ENCODE data around the gene PMEPA1.

PMEPA1 gene

DNA sequence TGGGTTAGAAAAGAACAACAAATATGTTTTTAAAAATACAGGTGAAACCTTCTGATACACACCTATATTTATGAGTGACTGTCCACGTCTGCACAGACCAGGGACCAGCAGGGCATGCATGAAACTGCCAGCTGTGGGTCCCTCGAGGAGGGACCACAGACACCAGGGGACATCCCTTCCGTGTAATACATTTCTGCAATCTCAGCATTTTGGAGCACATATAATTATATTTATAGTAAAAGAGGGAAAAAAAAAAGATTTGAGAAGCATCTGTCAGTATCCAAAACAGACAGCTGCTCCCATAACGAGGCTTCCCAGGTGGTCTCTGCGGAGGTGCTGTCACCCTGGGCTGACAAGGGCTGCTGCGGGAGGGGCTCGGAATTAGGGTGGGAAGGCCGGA, 40.2 kb downstream of the PMEPA1 start:
- Histone ChIP-seq H3K4me3 (no peak overlapping the region), H3K36me3 (ENCODE audit: insufficient read depth, low read length) (no peaks in the 10 kb centered on the region), H3K9me3 (ENCODE audit: low read depth, low read length) (no peaks in the 10 kb centered on the region), H3K27ac (no peak overlapping the region), H3K9ac (ENCODE audit: insufficient read length) (no peak overlapping the region)
- TF ChIP-seq POLR2AphosphoS5 (IDR thresholded peaks at IDR 0.05; ENCODE audit: borderline replicate concordance, low read depth, low read length) (no peak), EZH2 (IDR thresholded peaks at IDR 0.05) (no peak), FOXP2 (optimal IDR thresholded peaks at IDR 0.05; ENCODE audit: control extremely low read depth, extremely low read length, insufficient read depth) (no peak)
- DNase-seq (ENCODE audit: low read depth, low spot score) = no peak

DNA sequence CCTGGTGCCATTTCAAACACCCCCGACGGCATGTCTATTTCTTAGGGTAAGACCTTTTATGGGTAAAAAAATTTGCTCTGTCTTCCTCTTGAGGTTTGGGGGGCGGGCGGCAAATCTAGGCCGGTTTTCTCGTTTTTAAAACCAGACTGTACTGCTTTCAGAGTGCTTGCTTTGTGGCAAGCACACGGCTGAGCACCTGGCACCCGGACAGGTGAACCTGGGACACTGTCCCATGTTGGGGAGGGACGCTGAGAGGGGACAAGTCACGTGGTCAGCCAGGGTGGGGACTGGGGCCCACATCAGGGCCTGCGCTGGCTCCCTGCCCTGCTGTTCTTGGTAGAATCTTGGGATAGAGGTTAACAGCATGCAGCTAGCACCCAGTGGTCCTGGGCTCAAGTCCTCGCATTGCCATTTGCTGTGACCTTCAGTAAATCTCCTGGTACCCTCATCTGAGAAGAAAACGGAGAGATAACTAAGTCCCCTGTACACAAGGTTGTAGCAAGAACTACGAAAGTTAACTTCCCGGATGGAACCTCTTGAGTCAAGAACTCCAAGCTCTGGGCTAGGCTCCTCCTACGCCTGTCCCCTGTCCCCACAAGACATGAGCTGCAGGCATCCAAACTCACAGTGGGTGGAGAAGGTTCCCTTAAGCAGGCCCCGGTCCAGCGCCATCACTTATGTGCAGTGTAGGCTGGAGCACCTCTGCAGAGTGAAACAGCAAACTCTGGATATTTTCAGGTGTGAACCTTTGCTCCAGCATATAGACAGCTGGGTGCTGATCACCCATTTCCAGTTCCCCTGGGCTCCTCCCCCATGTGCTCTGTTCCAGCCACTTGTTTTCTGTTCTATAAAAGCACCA, 41.7 kb downstream of the PMEPA1 start:
- Histone ChIP-seq H3K9ac (ENCODE audit: insufficient read length) (no peak overlapping the region), H3K36me3 (ENCODE audit: insufficient read depth, low read length) (no peaks in the 10 kb centered on the region), H3K27ac (no peak overlapping the region), H3K9me3 (ENCODE audit: low read depth, low read length) (no peaks in the 10 kb centered on the region), H3K4me3 (no peak overlapping the region)
- DNase-seq (ENCODE audit: low read depth, low spot score) = no peak
- TF ChIP-seq EZH2 (IDR thresholded peaks at IDR 0.05) (no peak), POLR2AphosphoS5 (IDR thresholded peaks at IDR 0.05; ENCODE audit: borderline replicate concordance, low read depth, low read length) (no peak)

DNA sequence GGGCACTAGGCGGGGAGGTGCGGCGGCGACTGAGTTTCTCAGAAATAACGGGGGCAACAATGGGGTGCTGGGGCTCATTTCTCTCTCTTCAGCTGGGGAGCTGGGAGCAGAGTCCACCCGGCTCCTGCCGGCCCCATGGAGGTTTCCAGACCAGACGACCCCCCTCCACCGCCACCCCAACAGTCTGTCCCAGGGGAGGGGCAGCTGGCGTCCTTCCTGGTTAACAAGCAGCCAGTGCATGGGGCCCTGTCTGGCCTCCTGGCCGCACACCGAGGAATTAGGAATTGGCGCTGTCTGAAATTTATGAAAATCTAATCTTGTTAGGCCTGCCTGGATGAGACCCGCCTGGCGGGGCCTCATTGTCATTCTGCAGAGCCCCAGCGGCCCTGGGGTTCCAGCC, 42.4 kb downstream of the PMEPA1 start:
- H3K9ac ChIP-seq (ENCODE audit: insufficient read length) = no peak overlapping the region
- no peak for DNase-seq (ENCODE audit: low read depth, low spot score)
- no peaks in the 10 kb centered on the region for H3K36me3 ChIP-seq (ENCODE audit: insufficient read depth, low read length)
- H3K27ac ChIP-seq = no peak overlapping the region
- no peaks in the 10 kb centered on the region for H3K9me3 ChIP-seq (ENCODE audit: low read depth, low read length)
- H3K4me3 ChIP-seq = no peak overlapping the region
- no peak for TF ChIP-seq POLR2AphosphoS5 (IDR thresholded peaks at IDR 0.05; ENCODE audit: borderline replicate concordance, low read depth, low read length)
- TF ChIP-seq FOXP2 (optimal IDR thresholded peaks at IDR 0.05; ENCODE audit: control extremely low read depth, extremely low read length, insufficient read depth) = no peak
- no peak for TF ChIP-seq EZH2 (IDR thresholded peaks at IDR 0.05)

DNA sequence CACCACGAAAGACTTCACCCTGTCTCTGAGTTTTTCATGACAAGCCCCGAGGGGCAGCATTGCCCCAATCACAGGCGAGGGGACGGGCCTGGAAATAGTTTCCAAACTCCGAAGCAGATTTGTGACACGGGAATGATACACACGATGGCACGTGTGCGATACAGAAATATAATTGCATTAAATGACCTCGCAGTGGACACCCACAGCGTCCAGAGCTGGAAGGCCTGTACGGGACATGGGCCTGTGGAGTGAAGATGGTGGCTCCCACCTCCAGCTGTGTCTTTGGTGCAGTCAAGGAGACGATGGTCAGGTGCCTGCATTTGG, 43.0 kb downstream of the PMEPA1 start:
- Histone ChIP-seq H3K4me3 (no peak overlapping the region), H3K9me3 (ENCODE audit: low read depth, low read length) (no peaks in the 10 kb centered on the region), H3K36me3 (ENCODE audit: insufficient read depth, low read length) (no peaks in the 10 kb centered on the region), H3K9ac (ENCODE audit: insufficient read length) (no peak overlapping the region), H3K27ac (no peak overlapping the region)
- TF ChIP-seq FOXP2 (optimal IDR thresholded peaks at IDR 0.05; ENCODE audit: control extremely low read depth, extremely low read length, insufficient read depth) = no peak
- TF ChIP-seq EZH2 (IDR thresholded peaks at IDR 0.05) = no peak
- TF ChIP-seq POLR2AphosphoS5 (IDR thresholded peaks at IDR 0.05; ENCODE audit: borderline replicate concordance, low read depth, low read length) = no peak
- no peak for DNase-seq (ENCODE audit: low read depth, low spot score)

DNA sequence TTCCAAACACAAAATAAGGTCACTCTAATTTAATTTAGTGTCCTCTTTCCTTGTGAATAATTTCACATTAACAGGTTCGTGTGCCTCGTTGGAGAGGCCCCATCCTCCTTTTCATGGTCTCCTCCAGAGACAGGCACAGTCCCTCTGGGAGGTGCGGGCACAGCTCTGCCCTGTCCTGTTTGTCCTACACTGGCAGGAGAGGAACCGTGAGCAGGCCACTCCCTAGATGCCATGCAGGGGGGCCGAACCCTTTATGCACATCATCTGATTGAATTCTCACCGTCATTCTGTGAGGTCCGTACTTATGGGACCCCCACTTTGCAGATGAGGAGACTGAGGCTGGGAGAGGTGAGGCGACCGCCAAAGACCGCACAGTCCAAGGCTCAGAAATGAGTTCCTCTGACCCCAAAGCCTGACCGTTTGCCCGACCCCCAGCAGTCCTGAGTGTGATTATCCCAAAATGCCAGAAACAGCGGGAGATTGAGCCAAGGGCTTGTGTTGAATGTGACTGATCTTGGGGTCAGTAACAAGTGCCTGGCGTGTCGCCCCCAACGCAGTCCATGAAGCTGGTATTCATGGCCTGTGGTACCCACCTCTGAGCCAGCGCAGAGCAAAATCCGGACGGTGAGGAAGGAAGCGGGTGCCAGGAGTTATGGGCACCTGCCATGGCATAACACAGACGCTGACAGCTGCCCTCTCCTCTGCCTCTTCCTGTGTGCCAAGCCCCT, 43.5 kb downstream of the PMEPA1 start:
- Histone ChIP-seq H3K9ac (ENCODE audit: insufficient read length) (no peak overlapping the region), H3K36me3 (ENCODE audit: insufficient read depth, low read length) (no peaks in the 10 kb centered on the region), H3K27ac (no peak overlapping the region), H3K9me3 (ENCODE audit: low read depth, low read length) (no peaks in the 10 kb centered on the region), H3K4me3 (no peak overlapping the region)
- no peak for TF ChIP-seq FOXP2 (optimal IDR thresholded peaks at IDR 0.05; ENCODE audit: control extremely low read depth, extremely low read length, insufficient read depth)
- no peak for TF ChIP-seq POLR2AphosphoS5 (IDR thresholded peaks at IDR 0.05; ENCODE audit: borderline replicate concordance, low read depth, low read length)
- no peak for TF ChIP-seq EZH2 (IDR thresholded peaks at IDR 0.05)
- no peak for DNase-seq (ENCODE audit: low read depth, low spot score)

DNA sequence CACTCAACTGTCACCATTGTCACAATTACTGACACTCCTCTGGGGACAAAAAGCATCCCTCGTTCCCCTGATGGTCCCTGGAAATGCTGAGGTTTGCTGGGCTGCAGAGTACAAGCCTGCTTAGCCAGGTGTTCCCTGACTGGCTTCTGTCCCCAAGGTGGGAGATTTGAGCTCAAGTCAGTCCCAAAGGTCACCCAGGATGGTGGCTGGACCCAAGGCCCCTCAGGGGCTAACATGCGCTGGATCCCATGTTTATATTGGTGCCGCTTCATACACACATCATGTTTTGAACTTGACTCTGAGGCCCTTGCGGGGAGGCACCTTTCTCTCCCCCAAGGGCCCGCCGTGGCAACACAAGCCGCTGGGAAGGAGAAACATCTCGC, 44.2 kb downstream of the PMEPA1 start:
- Histone ChIP-seq H3K4me3 (no peak overlapping the region), H3K27ac (no peak overlapping the region), H3K9me3 (ENCODE audit: low read depth, low read length) (no peaks in the 10 kb centered on the region), H3K36me3 (ENCODE audit: insufficient read depth, low read length) (no peaks in the 10 kb centered on the region), H3K9ac (ENCODE audit: insufficient read length) (no peak overlapping the region)
- TF ChIP-seq POLR2AphosphoS5 (IDR thresholded peaks at IDR 0.05; ENCODE audit: borderline replicate concordance, low read depth, low read length) = no peak
- TF ChIP-seq EZH2 (IDR thresholded peaks at IDR 0.05) = no peak
- no peak for TF ChIP-seq FOXP2 (optimal IDR thresholded peaks at IDR 0.05; ENCODE audit: control extremely low read depth, extremely low read length, insufficient read depth)
- no peak for DNase-seq (ENCODE audit: low read depth, low spot score)

DNA sequence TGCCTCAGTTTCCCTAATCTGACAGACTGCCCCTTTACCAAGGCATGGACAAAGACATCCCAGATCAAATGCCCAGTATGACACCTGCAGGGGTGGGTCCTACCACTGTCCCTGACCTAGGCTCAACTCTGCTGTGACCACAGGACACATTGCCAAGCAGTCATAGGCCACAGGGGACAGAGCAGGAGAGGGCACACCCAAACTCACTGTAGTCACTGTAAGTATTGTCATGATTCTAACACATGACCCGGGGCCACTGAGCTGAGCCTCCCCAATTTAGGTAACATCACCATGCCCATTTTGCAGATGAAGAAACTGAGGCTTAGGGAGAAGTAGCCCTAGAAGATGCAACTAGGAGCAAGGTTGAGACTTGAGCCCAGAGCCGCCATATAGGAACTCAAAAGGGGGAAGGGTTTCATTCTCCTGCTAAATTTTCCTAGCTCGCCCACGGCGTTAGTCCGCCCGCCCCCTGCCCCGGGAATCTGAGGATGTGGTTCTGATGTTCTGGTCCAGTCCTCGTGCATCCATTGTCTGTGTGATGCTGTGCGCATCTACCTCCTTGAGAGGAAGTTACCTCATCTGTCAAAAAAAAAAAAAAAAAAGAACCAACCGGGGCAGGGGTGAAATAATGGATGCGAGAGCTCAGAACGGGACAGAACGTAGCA, 44.8 kb downstream of the PMEPA1 start:
- H3K36me3 ChIP-seq (ENCODE audit: insufficient read depth, low read length) = no peaks in the 10 kb centered on the region
- H3K9me3 ChIP-seq (ENCODE audit: low read depth, low read length) = no peaks in the 10 kb centered on the region
- H3K4me3 ChIP-seq = no peak overlapping the region
- H3K9ac ChIP-seq (ENCODE audit: insufficient read length) = no peak overlapping the region
- TF ChIP-seq EZH2 (IDR thresholded peaks at IDR 0.05) (no peak), POLR2AphosphoS5 (IDR thresholded peaks at IDR 0.05; ENCODE audit: borderline replicate concordance, low read depth, low read length) (no peak), FOXP2 (optimal IDR thresholded peaks at IDR 0.05; ENCODE audit: control extremely low read depth, extremely low read length, insufficient read depth) (no peak)
- DNase-seq (ENCODE audit: low read depth, low spot score) = no peak
- H3K27ac ChIP-seq = no peak overlapping the region

DNA sequence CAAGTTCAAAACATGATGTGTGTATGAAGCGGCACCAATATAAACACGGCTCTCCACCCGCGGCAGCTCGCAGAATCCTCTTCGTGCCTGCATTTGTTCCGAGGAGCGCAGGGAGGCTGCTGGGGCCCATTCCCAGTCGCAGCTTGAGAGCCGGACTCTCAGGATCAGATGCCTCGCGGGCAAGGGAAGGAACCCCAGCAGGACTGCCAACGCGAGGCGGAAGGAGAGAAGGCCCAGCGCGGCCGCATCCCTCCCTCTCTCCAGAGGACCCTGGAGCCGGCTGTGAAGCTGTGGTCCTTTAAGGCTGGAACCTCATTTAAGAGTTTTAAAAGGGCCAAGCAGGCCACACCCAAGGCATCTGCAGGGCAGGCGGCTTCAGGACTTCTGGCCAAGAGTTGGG, 45.3 kb downstream of the PMEPA1 start:
- Histone ChIP-seq H3K27ac (no peak overlapping the region), H3K4me3 (no peak overlapping the region), H3K36me3 (ENCODE audit: insufficient read depth, low read length) (no peaks in the 10 kb centered on the region), H3K9me3 (ENCODE audit: low read depth, low read length) (no peaks in the 10 kb centered on the region), H3K9ac (ENCODE audit: insufficient read length) (no peak overlapping the region)
- no peak for DNase-seq (ENCODE audit: low read depth, low spot score)
- TF ChIP-seq POLR2AphosphoS5 (IDR thresholded peaks at IDR 0.05; ENCODE audit: borderline replicate concordance, low read depth, low read length) (no peak), EZH2 (IDR thresholded peaks at IDR 0.05) (no peak)
